GM21526 (cell line): Measurements from ENCODE around the gene TOP1.
"Not testable (repeated sequence)": the region's sequence is repeated elsewhere in the genome, so short reads cannot be mapped to it uniquely, and the experiment has no call there.

Source experiments
- ATAC-seq: cut with Tn5 transposase; IDR thresholded peaks from one replicate; pipeline ENCODE4 v1.9.1; 2021; ENCODE audit warnings: moderate library complexity; ENCODE audit not compliant: unreplicated experiment, low FRiP score

The TOP1 gene

DNA sequence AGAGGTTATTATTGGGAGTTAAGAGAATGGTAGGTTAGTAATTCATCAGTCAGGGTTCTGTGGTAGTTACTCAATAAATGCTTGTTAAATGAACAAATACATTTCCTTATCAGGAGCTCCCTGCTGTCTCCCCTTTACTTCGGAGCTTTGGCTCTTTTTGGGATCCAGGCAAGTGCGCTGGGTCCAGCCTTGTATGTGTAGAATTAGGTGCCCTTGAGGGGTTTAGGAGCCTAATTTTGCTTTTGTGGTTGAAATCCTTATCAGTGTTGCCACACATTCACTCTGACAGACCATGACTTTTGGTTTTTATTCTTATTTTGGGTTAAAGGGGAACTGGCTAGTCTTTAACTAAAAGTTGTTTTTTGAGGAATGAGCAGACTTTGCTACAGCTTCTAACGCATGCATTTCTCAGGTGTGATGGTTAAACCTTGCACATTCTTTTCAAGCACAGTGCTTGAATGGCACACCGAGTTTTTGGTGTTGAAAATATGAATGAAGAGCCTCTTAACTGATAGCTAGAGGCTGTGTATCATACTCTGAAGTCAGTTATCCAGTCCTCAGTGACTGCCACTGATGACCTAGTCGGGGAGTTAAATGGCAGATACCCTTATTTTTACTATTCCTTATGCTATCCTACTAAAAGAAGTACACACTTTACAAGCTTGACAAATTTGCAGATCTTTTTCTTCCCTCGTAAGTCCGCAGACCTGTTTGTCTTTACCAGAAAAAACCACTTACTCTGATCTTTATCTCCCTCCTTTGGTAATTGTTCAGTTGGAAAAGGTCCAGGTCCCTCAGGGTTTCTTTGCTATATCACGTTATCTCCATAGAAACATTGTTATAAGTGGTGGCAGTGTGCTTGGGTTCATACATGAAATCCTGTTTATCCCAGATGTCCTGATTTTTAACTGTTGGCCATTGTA lies 58.0 kb downstream of the TOP1 start:
- ATAC-seq = no peak

DNA sequence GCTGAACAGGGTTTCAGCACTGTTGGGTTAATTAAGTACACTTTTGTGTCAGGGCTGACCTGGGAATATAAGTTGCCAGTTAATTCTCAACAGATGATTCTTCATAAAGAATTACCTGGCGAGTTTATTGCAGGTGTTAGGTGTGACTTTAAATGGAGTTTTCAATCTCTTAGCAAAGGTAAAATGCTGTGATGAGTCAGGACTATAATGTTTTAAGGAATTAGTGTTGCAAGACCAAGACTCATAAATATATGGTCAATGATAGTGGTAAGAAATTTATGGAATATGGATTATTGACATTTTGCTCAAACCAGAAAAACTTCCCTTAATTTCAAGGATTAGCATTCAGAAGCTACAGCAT lies 58.7 kb downstream of the TOP1 start:
- ATAC-seq = no peak

DNA sequence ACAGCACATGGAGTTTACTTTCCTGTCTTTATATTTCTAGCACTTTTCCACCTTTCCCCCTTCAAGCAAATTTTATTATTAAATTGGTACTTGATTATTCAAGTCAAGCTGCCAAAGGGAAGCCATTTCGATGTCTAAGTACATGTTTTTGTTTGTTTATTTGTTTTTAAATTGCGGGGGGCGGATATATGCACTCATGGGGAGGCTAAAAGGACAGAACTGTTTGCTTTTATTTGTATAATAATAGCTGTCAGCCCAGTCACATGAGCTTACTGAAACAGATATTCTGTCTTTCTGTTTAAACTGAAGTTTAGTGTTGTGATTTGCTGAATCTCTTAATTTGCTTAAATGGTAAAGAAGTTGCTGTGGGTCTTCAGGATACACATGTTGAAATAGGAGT lies 59.2 kb downstream of the TOP1 start:
- no peak for ATAC-seq

DNA sequence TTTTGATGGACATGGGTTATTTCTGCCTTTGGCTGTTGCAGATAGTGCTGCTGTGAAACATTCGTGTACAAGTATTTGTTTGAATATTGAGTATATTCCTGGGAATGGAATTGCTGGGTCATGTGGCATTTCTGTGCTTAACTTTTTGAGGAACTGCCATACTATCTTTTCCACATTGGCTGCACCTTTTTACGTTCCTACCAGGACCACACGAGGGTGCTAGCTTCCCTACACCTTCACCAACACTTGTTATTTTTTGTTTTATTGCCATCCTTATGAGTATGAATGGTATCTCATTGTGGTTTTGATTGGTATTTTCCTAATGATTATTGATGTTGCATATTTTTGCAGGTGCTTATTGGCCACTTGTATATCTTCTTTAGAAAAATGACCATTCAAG lies 60.9 kb downstream of the TOP1 start:
- ATAC-seq = no peak

DNA sequence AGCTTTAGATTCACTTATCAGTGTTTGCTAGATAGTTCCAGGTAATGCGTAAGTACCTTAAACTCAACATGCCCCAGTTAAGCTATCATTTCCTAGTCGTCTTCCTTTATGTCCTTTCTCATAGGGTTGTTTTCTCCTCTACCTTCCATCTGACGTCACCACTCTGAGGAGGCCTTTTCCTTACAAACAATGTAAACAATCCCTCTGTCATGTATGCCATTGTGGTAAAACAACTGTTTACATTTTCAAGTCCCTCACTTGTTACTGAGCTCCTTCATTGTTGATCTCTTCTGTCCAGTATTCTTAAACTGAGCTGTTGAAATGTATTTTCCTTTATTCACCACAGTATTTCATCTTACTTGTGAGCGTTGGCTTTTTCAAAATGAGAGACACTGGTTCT lies 63.3 kb downstream of the TOP1 start:
- no peak for ATAC-seq

DNA sequence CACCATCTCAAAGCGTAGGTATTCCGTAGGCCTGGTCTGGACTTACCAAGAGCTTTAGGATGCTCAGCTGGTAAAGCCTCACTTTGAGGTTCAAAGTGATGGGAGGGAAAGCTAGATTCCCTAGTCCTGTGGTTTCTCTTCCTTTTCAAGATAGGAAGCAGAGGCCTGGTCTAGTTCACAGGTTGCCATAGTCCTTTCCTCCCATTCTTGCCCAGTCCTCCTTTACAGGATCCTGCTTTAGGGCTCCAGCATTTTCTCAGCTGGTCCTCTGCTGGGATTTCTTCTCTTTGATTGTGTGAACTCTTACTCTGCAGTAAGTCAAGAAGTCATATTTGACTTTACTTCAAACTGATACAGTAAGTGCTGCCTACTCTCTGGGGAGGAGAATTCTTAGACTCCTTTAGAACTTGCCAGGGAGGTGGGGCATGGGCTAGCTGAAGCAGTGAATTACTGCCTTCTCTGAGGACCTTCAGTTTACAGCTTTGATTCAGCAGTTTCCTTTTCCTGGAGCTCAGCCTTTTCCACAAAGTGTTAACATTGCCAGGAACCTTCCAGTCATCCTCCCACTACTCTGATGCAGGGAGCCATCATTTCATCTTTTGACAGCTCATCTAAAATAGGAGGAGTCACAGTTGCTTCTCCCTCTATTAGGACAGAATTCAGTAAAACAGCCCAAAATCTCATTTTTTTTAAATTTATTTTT lies 65.9 kb downstream of the TOP1 start:
- ATAC-seq = no peak

DNA sequence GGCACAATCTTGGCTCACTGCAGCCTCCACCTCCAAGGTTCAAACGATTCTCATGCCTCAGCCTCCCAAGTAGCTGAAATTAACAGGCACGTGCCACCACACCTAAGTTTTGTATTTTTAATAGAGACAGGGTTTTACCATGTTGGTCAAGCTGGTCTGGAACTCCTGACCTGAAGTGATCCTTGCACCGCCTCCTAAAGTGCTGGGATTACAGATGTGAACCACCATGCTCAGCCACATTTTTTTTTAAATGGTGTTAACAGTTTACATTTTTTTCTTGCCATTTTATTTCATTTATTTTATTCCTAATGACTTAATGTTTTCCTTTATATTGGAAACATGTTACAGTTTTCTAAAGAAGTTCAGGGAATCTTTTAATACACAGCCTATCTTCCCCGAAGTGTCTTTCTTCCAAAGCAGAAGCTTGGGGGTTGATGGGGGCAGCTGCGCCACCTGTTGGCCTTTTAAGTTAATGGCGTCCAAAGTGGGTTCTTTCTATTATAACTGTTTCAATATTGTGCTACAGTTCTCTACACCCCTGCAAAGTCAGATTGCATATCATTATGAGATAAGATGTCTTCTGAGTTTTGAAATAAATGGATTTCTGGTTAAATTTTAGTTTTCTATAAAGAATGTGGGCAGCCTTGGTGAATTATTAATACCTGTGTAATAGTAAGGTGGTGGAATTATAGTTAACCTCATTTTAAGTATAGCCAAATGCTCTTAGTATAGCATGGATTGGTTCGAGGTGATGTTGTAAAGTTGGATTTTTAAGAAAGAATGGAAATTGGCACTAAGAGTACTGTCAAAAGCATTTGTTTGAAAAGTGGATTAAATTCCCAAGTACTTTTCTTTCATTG lies 66.7 kb downstream of the TOP1 start:
- no peak for ATAC-seq

DNA sequence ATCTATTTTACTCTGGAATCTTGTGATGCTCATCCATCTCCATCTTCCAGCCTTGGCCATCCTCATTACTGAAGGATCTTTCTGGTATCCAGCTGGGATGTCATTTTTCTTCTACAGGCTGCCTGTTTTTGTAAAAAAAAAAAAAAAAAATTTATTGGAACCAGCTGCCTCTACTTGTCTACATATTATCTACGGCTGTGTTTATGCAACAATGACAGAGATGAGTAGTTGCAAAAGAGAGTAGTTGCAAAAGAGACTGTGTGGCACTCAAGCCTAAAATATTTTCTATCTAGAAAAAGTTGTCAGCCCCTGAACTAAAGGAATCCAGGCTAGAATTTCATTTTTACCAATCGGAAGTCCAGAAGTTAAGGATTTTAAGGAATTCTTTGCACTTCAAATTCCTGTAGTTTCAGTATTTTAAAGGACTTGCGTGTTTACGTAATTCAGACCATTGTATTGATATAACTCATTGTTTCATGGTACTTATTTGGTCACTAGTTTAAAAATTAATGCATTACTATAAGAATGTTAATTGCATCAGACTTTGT lies 70.2 kb downstream of the TOP1 start:
- ATAC-seq = no peak

DNA sequence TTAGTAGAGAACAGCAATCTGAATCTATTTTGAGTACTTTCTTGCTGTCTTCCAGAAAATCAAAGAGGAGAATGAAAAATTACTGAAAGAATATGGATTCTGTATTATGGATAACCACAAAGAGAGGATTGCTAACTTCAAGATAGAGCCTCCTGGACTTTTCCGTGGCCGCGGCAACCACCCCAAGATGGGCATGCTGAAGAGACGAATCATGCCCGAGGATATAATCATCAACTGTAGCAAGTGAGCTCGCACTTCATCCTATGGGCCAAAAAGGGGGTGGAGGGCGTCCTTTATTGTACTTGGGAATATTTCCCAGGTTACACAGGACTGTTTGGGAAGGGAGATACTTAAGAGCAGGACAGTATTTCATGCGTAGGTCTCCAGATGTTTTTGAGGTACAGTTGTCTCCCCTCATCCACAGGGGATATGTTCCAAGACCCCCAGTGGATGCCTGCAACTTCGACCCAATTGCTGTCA lies 71.4 kb downstream of the TOP1 start:
- ATAC-seq = no peak

DNA sequence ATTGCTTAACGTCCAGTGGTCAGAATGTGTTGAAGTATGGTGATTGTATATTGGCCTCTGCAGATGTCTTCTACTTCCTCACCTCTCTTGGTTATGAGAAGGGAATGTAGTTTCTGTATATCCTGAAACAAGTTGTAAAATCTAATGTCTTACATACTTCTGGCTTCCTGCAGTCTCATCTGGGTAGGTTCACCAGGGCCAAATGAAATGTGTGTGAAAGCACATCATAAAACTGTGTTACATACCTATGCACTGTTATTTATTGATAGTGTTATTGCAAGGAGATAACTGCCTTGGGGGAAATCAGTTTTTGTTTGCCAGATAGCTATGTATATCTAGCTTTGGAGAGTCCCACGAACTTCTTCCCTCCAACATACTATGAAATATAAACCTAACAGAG lies 73.0 kb downstream of the TOP1 start:
- no peak for ATAC-seq

DNA sequence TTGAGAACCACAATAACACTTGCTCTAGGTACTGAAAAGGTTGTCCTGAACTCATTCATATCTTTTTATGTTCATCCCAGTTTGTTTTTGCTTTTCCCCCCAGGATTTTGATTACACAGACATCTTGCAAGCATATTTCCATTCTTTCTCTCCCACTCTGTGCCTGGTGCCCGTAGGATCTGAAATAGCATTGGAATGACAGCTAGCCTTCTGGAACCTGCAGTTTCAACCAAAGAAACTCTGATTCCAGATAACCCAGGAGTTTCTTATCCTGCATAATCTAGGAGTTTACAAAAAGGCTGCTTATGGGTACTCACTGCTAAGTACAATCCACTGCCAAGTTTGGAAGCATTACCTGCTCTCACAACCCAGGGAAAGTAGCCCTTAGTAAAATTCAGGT lies 79.9 kb downstream of the TOP1 start:
- no peak for ATAC-seq

DNA sequence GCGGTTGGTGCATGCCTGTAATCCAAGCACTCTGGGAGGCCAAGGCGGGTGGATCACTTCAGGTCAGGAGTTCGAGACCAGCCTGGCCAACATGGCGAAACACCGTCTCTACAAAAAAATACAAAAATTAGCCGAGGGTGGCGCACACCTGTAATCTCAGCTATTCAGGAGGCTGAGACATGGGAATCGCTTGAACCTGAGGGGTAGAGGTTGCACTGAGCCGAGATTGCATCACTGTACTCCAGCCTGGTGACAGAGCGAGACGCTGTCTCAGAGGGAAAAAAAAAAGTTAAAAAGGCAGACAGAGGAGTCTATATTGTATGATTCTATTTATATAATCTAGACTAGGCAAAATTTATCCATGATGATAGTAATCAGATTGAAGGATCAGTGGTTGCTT lies 81.4 kb downstream of the TOP1 start:
- ATAC-seq = no peak

DNA sequence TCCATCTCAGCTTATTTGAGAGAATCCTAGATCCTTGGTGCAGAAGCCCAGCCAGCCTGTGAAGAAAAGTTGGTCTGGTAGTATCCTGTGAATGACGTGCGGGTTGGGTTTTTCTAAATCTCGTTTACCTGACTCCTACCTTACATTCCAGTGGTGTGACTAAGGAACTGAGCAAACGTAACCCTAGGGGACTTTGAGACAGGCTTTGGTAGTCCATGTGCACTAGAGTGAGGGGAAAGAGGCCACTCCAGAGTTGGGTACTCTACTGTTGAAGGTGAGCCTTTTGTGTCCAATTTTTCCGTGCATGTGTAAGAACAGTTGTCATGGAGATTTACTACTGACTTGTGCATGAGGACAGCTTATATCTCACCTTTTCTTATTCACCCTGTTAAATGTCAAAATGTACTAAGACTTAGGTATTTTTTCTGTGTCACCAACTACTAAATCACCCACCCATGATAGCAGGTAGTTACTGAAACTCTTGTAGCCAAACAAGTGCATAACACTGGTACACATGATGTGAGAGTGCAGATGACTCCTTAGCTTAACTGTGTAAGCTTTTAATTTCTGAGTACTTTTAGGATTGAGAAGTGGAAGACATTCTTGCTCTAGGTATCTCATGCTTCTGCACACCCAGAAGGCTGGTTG lies 82.4 kb downstream of the TOP1 start:
- ATAC-seq = no peak

DNA sequence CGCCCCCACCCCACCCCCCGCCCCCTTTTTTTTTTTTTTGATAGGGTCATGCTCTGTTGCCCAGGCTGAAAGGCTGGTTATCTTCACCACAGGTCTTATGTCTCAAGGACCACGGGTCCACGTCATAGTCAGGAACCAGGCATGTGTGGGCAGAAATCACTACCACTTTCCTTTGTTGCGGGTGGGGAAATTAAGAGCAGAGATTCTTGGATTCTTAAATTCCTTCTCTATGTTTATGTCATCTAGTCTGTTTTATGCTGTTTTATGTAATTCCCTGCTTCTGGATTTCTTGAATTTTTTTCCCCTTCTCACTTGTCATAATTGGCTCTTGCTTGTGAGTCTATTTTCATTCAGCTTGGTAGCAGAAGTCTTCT lies 82.9 kb downstream of the TOP1 start:
- no peak for ATAC-seq

DNA sequence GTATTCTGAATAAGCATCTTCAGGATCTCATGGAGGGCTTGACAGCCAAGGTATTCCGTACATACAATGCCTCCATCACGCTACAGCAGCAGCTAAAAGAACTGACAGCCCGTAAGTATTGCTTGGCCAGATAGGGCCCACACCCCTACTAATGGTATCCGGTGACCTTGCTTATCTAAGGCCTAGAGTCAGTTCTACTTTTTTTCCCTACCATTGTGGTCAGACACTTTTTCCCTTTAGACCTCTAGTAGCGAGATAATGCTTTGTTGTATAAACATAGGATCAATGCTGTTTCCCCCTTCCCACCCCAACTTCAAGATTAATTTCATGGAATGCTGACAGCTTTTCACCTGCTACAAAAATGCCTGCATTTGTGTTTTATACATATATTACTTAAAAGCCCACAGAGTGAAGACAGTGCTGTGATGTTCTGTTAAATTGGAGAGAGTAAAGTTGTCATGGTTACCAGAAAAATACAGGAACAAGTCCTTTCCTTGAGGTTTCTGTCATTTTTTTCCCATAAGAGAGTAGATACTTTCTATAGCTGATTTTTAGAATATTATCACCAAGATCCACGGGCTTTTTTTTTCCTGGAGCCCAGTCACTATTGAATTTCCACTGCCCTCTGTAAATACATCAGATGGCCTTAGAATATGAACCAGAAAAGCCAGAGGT lies 87.8 kb downstream of the TOP1 start:
- ATAC-seq = no peak

DNA sequence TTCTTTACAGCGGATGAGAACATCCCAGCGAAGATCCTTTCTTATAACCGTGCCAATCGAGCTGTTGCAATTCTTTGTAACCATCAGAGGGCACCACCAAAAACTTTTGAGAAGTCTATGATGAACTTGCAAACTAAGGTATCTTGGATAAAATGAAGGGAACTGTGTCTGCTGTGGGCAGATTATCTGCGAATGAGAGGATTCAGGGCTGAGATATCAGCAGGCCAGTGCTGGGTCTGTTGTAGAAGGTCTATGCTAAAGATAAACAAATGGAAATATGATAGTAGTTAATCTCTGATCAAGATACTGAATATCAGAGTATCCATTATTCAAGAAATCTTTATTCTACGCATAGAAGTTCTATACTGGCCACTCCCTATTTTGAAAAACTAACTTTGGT lies 89.5 kb downstream of the TOP1 start:
- not testable (repeated sequence) for ATAC-seq

DNA sequence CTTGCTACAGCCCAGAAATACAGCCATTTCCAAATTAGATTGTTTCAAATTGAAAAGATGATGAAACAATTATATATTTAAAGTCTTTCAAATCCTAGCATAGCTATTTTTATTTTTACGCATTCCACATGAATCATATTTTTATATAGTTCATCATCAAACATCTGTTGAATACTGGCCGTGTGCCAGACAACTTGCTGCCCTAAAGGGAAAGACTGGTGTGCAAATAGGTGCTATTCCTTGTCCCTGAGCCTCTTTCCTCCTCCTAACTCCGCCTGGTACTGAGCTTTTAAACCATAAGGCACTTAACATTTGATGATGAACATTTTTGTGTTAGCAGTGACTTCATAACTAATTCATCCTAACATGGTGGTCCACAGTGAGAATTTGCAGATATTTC lies 90.0 kb downstream of the TOP1 start:
- ATAC-seq = no peak

DNA sequence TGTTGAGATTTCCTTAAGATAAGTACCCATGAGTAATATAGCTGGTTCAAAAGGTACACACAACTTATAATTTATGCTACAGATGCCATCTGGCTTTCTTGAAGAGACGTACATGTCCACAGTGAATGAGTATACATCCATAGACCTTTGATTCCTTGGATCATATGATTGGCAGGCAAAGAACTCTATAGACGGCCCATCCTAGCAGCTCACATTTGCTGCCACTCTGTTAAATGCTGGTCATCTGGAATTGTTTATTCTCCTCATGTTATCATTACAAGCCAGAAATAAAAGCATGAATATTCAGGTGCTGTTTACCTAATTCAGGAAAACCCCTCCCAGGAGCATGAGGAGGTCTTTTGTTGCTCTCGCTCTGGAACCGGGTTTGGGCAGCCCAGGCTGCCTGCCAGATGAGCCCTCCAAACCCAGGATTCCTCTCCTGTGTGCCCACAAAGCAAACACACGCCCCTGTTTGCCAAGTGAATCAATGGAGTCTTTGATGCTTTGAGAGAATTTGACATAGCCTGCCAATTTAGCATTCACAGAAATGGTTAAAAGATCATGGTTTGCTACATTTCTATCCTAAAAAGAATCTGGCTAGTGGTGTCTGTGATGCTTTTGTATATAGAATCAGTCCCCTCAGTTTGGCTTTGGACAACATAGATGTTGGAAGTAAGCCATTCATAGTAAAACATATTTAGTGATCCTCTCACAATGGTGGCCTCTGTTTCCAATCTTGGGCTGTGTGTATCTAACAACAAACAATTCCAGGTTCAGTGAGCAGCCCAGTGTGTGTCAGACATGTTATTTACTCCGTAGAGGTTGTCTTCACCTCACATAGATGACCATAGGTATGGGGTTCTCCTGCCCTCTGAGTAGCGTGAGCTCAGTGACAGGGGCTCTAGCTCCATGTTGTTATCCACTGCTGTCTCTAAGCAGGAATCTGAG lies 91.3 kb downstream of the TOP1 start:
- ATAC-seq = no peak

DNA sequence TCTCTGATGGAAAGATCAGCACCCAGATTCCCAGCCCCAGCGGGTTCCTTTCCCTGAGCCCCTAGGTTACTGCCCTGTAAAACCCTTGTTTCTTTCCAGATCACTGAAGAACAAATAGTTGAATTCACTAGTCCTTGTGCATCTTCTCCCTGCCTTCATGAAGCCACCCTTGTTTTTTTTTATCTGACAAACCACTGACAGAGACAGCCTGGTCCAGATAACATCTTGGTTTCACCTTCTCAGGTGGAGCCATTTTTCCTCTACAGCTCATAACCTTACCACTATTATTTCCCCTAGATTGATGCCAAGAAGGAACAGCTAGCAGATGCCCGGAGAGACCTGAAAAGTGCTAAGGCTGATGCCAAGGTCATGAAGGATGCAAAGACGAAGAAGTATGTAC lies 92.8 kb downstream of the TOP1 start:
- ATAC-seq = no peak
